H1 (cell line): Measurements from ENCODE around the gene GLOD4. TPM values are rescaled to one million over a fixed set of nuclear protein-coding genes. Genes with fewer than 3 reads are reported as not detected.

Source experiments
- CTCF ChIA-PET: fragments of 300-600 bp; sonication (Branson Sonifier 250); formaldehyde crosslinking; loops from one replicate; lab custom pipeline; 2021; ENCODE audit not compliant: partially characterized antibody; lab: Charles Lee
- POLR2A ChIA-PET: fragments of 300-600 bp; sonication (Branson Sonifier 250); formaldehyde crosslinking; loops from one replicate; lab custom pipeline; 2021; ENCODE audit warnings: inconsistent platforms; ENCODE audit not compliant: partially characterized antibody; lab: Charles Lee
- DNase-seq, 2 experiments: peaks; one replicate each; pipeline versions ENCODE4 v3.0.0 to v3.0.0-alpha.2; 2010 to 2022; ENCODE audit warnings: low spot score in 2 of 2, low read depth in 1 of 2, mixed read lengths in 1 of 2
- FAIRE-seq: peaks from 2 replicates; lab custom pipeline; 2011; peaks lifted over from hg19 to GRCh38; lab: Jason Lieb, UNC
- H2AFZ ChIP-seq: 2 replicates; pipeline ENCODE4 v1.8.1; 2012; ENCODE audit warnings: low read length, inconsistent platforms
- H2AK5ac ChIP-seq: 2 replicates; pipeline ENCODE4 v1.6.1; 2013; ENCODE audit warnings: low read depth, low read length
- H2BK120ac ChIP-seq: replicated peaks from 2 replicates; pipeline ENCODE3; 2013; ENCODE audit warnings: low read depth, low read length, inconsistent platforms
- H2BK12ac ChIP-seq: 2 replicates; pipeline ENCODE4 v1.6.1; 2013; ENCODE audit warnings: low read depth, low read length
- H2BK15ac ChIP-seq: 2 replicates; pipeline ENCODE4 v1.6.1; 2013; ENCODE audit warnings: low read length
- H2BK20ac ChIP-seq: 2 replicates; pipeline ENCODE4 v1.6.1; 2013; ENCODE audit warnings: low read length
- H2BK5ac ChIP-seq: 2 replicates; pipeline ENCODE4 v1.6.1; 2013; ENCODE audit warnings: low read depth, low read length
- H3K14ac ChIP-seq: 2 replicates; pipeline ENCODE4 v1.6.1; 2013; ENCODE audit warnings: inconsistent platforms; ENCODE audit not compliant: insufficient read length
- H3K18ac ChIP-seq: 2 replicates; pipeline ENCODE4 v1.6.1; 2013; ENCODE audit warnings: low read length; ENCODE audit errors: extremely low read depth
- H3K23ac ChIP-seq: 2 replicates; pipeline ENCODE4 v1.6.1; 2013; ENCODE audit warnings: inconsistent platforms; ENCODE audit not compliant: insufficient read length
- H3K23me2 ChIP-seq: 2 replicates; pipeline ENCODE4 v1.6.1; 2013; ENCODE audit warnings: low read depth, low read length
- H3K27ac ChIP-seq: 2 replicates; pipeline ENCODE4 v1.6.1; 2011; ENCODE audit warnings: low read depth, low read length, inconsistent platforms
- H3K27me3 ChIP-seq, 4 experiments: replicated peaks in 1 of 4; 1 replicate in 1 of 4; 2 replicates in 3 of 4; pipeline versions ENCODE4 v1.6.1 to v1.8.1; 2011 to 2013; ENCODE audit warnings: low read length in 3 of 4, mild to moderate bottlenecking in 3 of 4, inconsistent platforms in 2 of 4, mixed read lengths in 2 of 4, moderate library complexity in 1 of 4; ENCODE audit not compliant: control insufficient read depth in 3 of 4, insufficient read depth in 3 of 4; ENCODE audit errors: extremely low read depth in 1 of 4
- H3K36me3 ChIP-seq, 4 experiments: 2 replicates each; pipeline versions ENCODE4 v1.6.1 to v1.8.1; 2011 to 2013; ENCODE audit warnings: mild to moderate bottlenecking in 4 of 4, low read length in 3 of 4, moderate library complexity in 2 of 4, control low read depth in 1 of 4, inconsistent platforms in 1 of 4; ENCODE audit not compliant: insufficient read depth in 4 of 4, control insufficient read depth in 2 of 4
- H3K4ac ChIP-seq: replicated peaks from 2 replicates; pipeline ENCODE3; 2013; ENCODE audit warnings: low read length, low read depth, mixed read lengths, inconsistent platforms; ENCODE audit not compliant: insufficient read length
- H3K4me1 ChIP-seq, 4 experiments: replicated peaks in 1 of 4; 1 replicate in 1 of 4; 2 replicates in 3 of 4; pipeline versions ENCODE4 v1.6.1 to v1.8.1; 2011 to 2013; ENCODE audit warnings: low read length in 3 of 4, inconsistent platforms in 2 of 4, mixed read lengths in 1 of 4; ENCODE audit not compliant: insufficient read depth in 4 of 4, control insufficient read depth in 3 of 4
- H3K4me2 ChIP-seq, 2 experiments: 2 replicates each; pipeline versions ENCODE4 v1.6.1 to v1.8.1; 2011 to 2013; ENCODE audit warnings: low read depth in 2 of 2, low read length in 2 of 2, control low read depth in 1 of 2, inconsistent platforms in 1 of 2, mild to moderate bottlenecking in 1 of 2; ENCODE audit not compliant: insufficient read depth in 1 of 2
- H3K4me3 ChIP-seq, 4 experiments: fragments of 200-600, 300-600 bp in 1 of 4; sonication (generic), shearing (Covaris generic), sonication (Bioruptor Twin) in 1 of 4; 2 replicates each; pipeline versions ENCODE4 v1.5.1 to v1.8.1; 2011 to 2016; ENCODE audit warnings: low read length in 4 of 4, low read depth in 3 of 4, control low read depth in 2 of 4, inconsistent platforms in 2 of 4, mild to moderate bottlenecking in 2 of 4, mixed read lengths in 1 of 4, moderate library complexity in 1 of 4; ENCODE audit not compliant: insufficient read depth in 2 of 4; ENCODE audit errors: extremely low read depth in 1 of 4
- H3K56ac ChIP-seq: replicated peaks from 2 replicates; pipeline ENCODE3; 2013; ENCODE audit warnings: low read depth, mild to moderate bottlenecking, mixed read lengths, low read length, inconsistent platforms; ENCODE audit not compliant: insufficient read length
- H3K79me1 ChIP-seq: 2 replicates; pipeline ENCODE4 v1.6.1; 2013; ENCODE audit warnings: low read depth, low read length, control low read depth
- H3K79me2 ChIP-seq, 2 experiments: 2 replicates each; pipeline versions ENCODE4 v1.6.1 to v1.8.1; 2012 to 2013; ENCODE audit warnings: low read length in 2 of 2, mild to moderate bottlenecking in 2 of 2, inconsistent platforms in 1 of 2; ENCODE audit not compliant: insufficient read depth in 2 of 2, control insufficient read depth in 1 of 2
- H3K9ac ChIP-seq, 4 experiments: replicated peaks in 1 of 4; 1 replicate in 1 of 4; 2 replicates in 3 of 4; pipeline versions ENCODE4 v1.6.1 to v1.8.1; 2011 to 2013; ENCODE audit warnings: low read depth in 3 of 4, low read length in 3 of 4, control low read depth in 2 of 4, mild to moderate bottlenecking in 2 of 4, moderate library complexity in 2 of 4, inconsistent platforms in 1 of 4; ENCODE audit errors: extremely low read depth in 1 of 4
- H3K9me3 ChIP-seq, 2 experiments: 2 replicates each; pipeline versions ENCODE4 v1.6.1 to v1.8.1; 2012 to 2013; ENCODE audit warnings: mild to moderate bottlenecking in 2 of 2, moderate library complexity in 2 of 2, control low read depth in 1 of 2, inconsistent platforms in 1 of 2, low read depth in 1 of 2, low read length in 1 of 2, mixed read lengths in 1 of 2; ENCODE audit not compliant: insufficient read depth in 2 of 2
- H4K20me1 ChIP-seq, 2 experiments: replicated peaks in 1 of 2; 2 replicates each; pipeline versions ENCODE3 to v1.8.1; 2011 to 2013; ENCODE audit warnings: inconsistent platforms in 2 of 2, low read length in 2 of 2, mild to moderate bottlenecking in 1 of 2; ENCODE audit not compliant: insufficient read depth in 2 of 2, control insufficient read depth in 1 of 2
- H4K5ac ChIP-seq: 2 replicates; pipeline ENCODE4 v1.6.1; 2013; ENCODE audit warnings: low read length, low read depth, mixed read lengths, inconsistent platforms; ENCODE audit not compliant: insufficient read length
- H4K8ac ChIP-seq: 2 replicates; pipeline ENCODE4 v1.8.0; 2013; ENCODE audit warnings: mild to moderate bottlenecking, moderate library complexity, low read length, inconsistent platforms; ENCODE audit not compliant: insufficient read depth; ENCODE audit errors: extremely low read depth
- H4K91ac ChIP-seq: replicated peaks from 2 replicates; pipeline ENCODE3; 2013; ENCODE audit warnings: low read length, mixed read lengths, inconsistent platforms; ENCODE audit not compliant: insufficient read length
- PHF8 ChIP-seq: fragments of 200-600 bp; sonication (generic); conservative IDR thresholded peaks from 2 replicates; pipeline ENCODE4 v1.7.1; 2012; ENCODE audit warnings: low read depth, mild to moderate bottlenecking, inconsistent platforms, low read length, moderate library complexity
- RFX5 ChIP-seq: IDR thresholded peaks from 2 replicates; pipeline ENCODE4 v1.6.1; 2011; ENCODE audit warnings: low read depth, low read length, improper control_type of control experiment, borderline replicate concordance
- SAP30 ChIP-seq: fragments of 300-600 bp; sonication (generic); IDR thresholded peaks from 2 replicates; pipeline ENCODE4 v1.7.1; 2012; ENCODE audit warnings: low read length, moderate library complexity, mild to moderate bottlenecking, inconsistent platforms; ENCODE audit not compliant: insufficient read depth, insufficient replicate concordance
- SIX5 ChIP-seq: IDR thresholded peaks from 2 replicates; pipeline ENCODE4 v1.6.1; 2011; ENCODE audit warnings: mild to moderate bottlenecking, low read depth, low read length
- SP1 ChIP-seq: IDR thresholded peaks from 2 replicates; pipeline ENCODE4 v1.6.1; 2011; ENCODE audit warnings: low read depth, low read length
- SUZ12 ChIP-seq: fragments of 200-600 bp; sonication (generic); IDR thresholded peaks from 2 replicates; pipeline ENCODE4 v1.6.1; 2012; ENCODE audit warnings: mild to moderate bottlenecking, inconsistent platforms, low read length, moderate library complexity, mixed read lengths
- ZNF274 ChIP-seq: IDR thresholded peaks from 2 replicates; pipeline ENCODE4 v1.7.0; 2012; ENCODE audit warnings: low read length, borderline replicate concordance; ENCODE audit errors: extremely low read depth
- WGBS, 2 experiments: shearing (Covaris generic) in 1 of 2; methylation state at CpG; one replicate each; pipeline versions ENCODE4 v1.1.6 to v1.1.7; 2013 to 2015; ENCODE audit warnings: low lambda C conversion rate in 2 of 2, mixed read lengths in 2 of 2, inconsistent platforms in 1 of 2, low coverage in 1 of 2, missing lambda C conversion rate in 1 of 2; ENCODE audit not compliant: insufficient replicate concordance in 2 of 2, insufficient coverage in 1 of 2, insufficient read length in 1 of 2; ENCODE audit errors: extremely low coverage in 1 of 2, missing lambda C conversion rate in 1 of 2; 5-methylcytosine and 5-hydroxymethylcytosine counted together
- polyA plus RNA-seq, 7 experiments: library from polyadenylated mRNA; depleted of rRNA in 3 of 7; stranded (reverse) in 5 of 7; unstranded in 2 of 7; fragments of >200 nt in 5 of 7; fragments of 200-250 nt in 2 of 7; gene quantifications; 1 replicate in 5 of 7; 2 replicates in 1 of 7; 4 replicates in 1 of 7; pipeline versions ENCODE4 v1.2.1 to v1.2.3, GENCODE V29; 2011 to 2013; ENCODE audit warnings: missing spikeins in 2 of 7, mixed read lengths in 2 of 7
- total RNA-seq: library from RNA; stranded (reverse); fragmentation: NEBNext Ultra II Directional; extraction: Animal tissue kit (Norgen Biotek cat#: 25700); gene quantifications from 2 replicates; pipeline ENCODE4 v1.2.1, GENCODE V29; 2021

Gene GLOD4
- total and polyA plus RNA-seq, 2 of the 8 experiments (the other 6 are each of a cell fraction or from before 2014, with no cell fraction given), result 36.8 to 81.3 TPM

DNA sequence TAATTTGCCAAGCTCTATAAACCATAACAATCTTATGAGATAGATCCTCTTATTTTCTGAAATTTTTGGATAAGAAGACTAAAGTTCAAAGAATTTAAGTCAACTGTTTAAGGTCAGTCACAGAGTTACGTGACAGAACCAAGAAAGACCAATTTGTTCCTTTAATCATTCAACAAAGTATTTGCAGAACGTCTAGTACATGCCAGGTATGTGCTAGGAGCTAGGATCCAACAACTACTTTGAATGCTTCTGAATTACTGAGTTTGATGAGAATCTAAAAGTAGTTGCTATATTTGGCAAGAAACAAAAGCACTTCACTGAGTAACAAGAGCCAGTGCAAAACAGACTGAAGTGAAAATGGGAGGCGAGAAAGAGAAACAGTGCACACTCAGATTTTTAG, 15.0 kb downstream of the GLOD4 start:
- WGBS, 2 experiments, result 91% methylated on average over 3 of the region's 3 CpGs; no CpG with 5 or more reads in 1 of the 2 experiments
- no peak overlapping the region for H2BK12ac ChIP-seq
- H3K4me1 ChIP-seq, result no peaks in the 10 kb centered on the region
- no peak for FAIRE-seq
- no peak overlapping the region for H3K4ac ChIP-seq
- H3K23me2 ChIP-seq, result no peaks in the 10 kb centered on the region
- no peaks in the 10 kb centered on the region for H3K79me2 ChIP-seq
- H2AFZ ChIP-seq, result no peak overlapping the region
- no peak overlapping the region for H3K14ac ChIP-seq
- no peak for DNase-seq
- H2BK15ac ChIP-seq, result no peak overlapping the region
- H2BK120ac ChIP-seq, result no peak overlapping the region
- no peak overlapping the region for H3K4me3 ChIP-seq
- H3K23ac ChIP-seq, result no peak overlapping the region
- no peaks in the 10 kb centered on the region for H3K27me3 ChIP-seq
- TF ChIP-seq SAP30 (no peak), SIX5 (no peak), SP1 (no peak), ZNF274 (no peak), PHF8 (no peak), SUZ12 (no peak), RFX5 (no peak)
- no peak overlapping the region for H2BK20ac ChIP-seq
- H2BK5ac ChIP-seq, result no peak overlapping the region
- no peak overlapping the region for H3K27ac ChIP-seq
- H4K8ac ChIP-seq, result no peak overlapping the region
- no peak overlapping the region for H3K9ac ChIP-seq
- H4K20me1 ChIP-seq, result no peaks in the 10 kb centered on the region
- no peak overlapping the region for H3K18ac ChIP-seq
- H4K5ac ChIP-seq, result no peak overlapping the region
- no peaks in the 10 kb centered on the region for H3K9me3 ChIP-seq
- H3K4me2 ChIP-seq, result no peak overlapping the region
- POLR2A ChIA-PET, result no interaction called here
- H4K91ac ChIP-seq, result no peak overlapping the region
- H3K36me3 ChIP-seq, result peaks cover 22 to 53% (median 43%) of the 10 kb centered on the region in 4 experiments
- H3K56ac ChIP-seq, result no peak overlapping the region
- CTCF ChIA-PET, result no interaction called here
- no peak overlapping the region for H2AK5ac ChIP-seq
- H3K79me1 ChIP-seq, result no peaks in the 10 kb centered on the region
